ENCODE measurements around the gene ARHGEF17.

GRCh38 chr11:73406619-73407018 is 98.5 kb downstream of the ARHGEF17 start:
- TF ChIP-seq, protein P1, sequence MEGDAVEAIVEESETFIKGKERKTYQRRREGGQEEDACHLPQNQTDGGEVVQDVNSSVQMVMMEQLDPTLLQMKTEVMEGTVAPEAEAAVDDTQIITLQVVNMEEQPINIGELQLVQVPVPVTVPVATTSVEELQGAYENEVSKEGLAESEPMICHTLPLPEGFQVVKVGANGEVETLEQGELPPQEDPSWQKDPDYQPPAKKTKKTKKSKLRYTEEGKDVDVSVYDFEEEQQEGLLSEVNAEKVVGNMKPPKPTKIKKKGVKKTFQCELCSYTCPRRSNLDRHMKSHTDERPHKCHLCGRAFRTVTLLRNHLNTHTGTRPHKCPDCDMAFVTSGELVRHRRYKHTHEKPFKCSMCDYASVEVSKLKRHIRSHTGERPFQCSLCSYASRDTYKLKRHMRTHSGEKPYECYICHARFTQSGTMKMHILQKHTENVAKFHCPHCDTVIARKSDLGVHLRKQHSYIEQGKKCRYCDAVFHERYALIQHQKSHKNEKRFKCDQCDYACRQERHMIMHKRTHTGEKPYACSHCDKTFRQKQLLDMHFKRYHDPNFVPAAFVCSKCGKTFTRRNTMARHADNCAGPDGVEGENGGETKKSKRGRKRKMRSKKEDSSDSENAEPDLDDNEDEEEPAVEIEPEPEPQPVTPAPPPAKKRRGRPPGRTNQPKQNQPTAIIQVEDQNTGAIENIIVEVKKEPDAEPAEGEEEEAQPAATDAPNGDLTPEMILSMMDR (IDR thresholded peaks at IDR 0.05 in 8 of 11, conservative IDR thresholded peaks at IDR 0.05 in 3 of 11) = no peak
- no peak for TF ChIP-seq POLR2A (IDR thresholded peaks at IDR 0.05)
- TF ChIP-seq POLR2AphosphoS5 (IDR thresholded peaks at IDR 0.05) = peak in 1 of 3 donors; percentile 6

Measured in spleen (tissue), 7 donors.